Esophagus (tissue), 2 donors: ENCODE measurements around the gene ADORA3. TPM values are rescaled to one million over a fixed set of nuclear protein-coding genes. Genes with fewer than 3 reads are reported as not detected.

ENCODE experiments used
- H3K27ac ChIP-seq, 2 donors: one replicate each; pipeline ENCODE4 v1.5.1; 2013; ENCODE audit warnings: low read depth in 2 of 2, mild to moderate bottlenecking in 2 of 2, inconsistent platforms in 1 of 2, low read length in 1 of 2, moderate library complexity in 1 of 2
- H3K27me3 ChIP-seq, 2 donors: one replicate each; pipeline ENCODE4 v1.6.1; 2013; ENCODE audit warnings: low read length in 2 of 2, control low read depth in 1 of 2, mild to moderate bottlenecking in 1 of 2; ENCODE audit not compliant: insufficient read depth in 2 of 2, control insufficient read depth in 1 of 2
- H3K36me3 ChIP-seq, 2 donors: one replicate each; pipeline ENCODE4 v1.6.1; 2013; ENCODE audit warnings: low read length in 1 of 2; ENCODE audit not compliant: control insufficient read depth in 2 of 2, insufficient read depth in 2 of 2
- H3K4me1 ChIP-seq, 2 donors: one replicate each; pipeline ENCODE4 v1.6.1; 2013; ENCODE audit warnings: low read length in 1 of 2; ENCODE audit not compliant: control insufficient read depth in 2 of 2, insufficient read depth in 2 of 2
- H3K4me3 ChIP-seq, 2 donors: one replicate each; pipeline ENCODE4 v1.5.1; 2013; ENCODE audit warnings: low read length in 2 of 2, mild to moderate bottlenecking in 2 of 2, low read depth in 1 of 2, moderate library complexity in 1 of 2
- H3K9me3 ChIP-seq, 2 donors: one replicate each; pipeline ENCODE4 v1.6.1; 2013; ENCODE audit warnings: mild to moderate bottlenecking in 2 of 2, low read depth in 1 of 2, low read length in 1 of 2, moderate library complexity in 1 of 2; ENCODE audit not compliant: control insufficient read depth in 2 of 2, insufficient read depth in 1 of 2
- WGBS, 2 donors: extraction: QIAGEN DNeasy Blood & Tissue Kit; methylation state at CpG; one replicate each; pipeline ENCODE4 v1.1.7; 2013; 5-methylcytosine and 5-hydroxymethylcytosine counted together
- polyA plus RNA-seq, 2 donors: library from polyadenylated mRNA; stranded (reverse); fragments of 200-250 nt; gene quantifications; one replicate each; pipeline ENCODE4 v1.2.3, GENCODE V29; 2013
- donor health status: healthy with polysubstance abuse.
- donor health status: Bipolar disorder and iron deficiency.

Gene ADORA3
- polyA plus RNA-seq, 2 donors, result 0.94 to 0.99 TPM

DNA sequence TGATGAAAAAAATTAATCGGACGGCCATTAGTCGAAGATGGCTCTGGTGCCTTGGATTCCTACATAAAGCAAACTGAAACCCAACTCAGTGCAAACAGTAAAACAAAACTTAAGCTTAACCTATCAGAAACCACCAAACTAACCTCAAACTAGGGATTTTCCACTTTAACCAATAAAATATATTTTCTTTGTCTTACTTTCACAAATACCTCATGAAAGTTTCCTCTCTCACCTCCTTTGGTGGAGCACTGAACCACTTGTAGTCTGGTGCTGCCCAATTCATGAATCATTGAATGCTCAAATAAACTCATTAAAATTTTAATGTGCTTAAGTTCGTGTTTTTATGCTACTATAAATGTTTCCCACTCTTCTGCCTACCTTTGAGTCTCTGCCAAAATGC, 7.0 kb downstream of the ADORA3 start:
- no peak overlapping the region for H3K27ac ChIP-seq
- H3K4me1 ChIP-seq, result no peaks in the 10 kb centered on the region
- WGBS, 2 donors, result 77 to 81% methylated on average over 4 of the region's 4 CpGs
- H3K9me3 ChIP-seq, result no peaks in the 10 kb centered on the region
- H3K4me3 ChIP-seq, result no peak overlapping the region
- H3K27me3 ChIP-seq, result no peaks in the 10 kb centered on the region
- no peaks in the 10 kb centered on the region for H3K36me3 ChIP-seq

DNA sequence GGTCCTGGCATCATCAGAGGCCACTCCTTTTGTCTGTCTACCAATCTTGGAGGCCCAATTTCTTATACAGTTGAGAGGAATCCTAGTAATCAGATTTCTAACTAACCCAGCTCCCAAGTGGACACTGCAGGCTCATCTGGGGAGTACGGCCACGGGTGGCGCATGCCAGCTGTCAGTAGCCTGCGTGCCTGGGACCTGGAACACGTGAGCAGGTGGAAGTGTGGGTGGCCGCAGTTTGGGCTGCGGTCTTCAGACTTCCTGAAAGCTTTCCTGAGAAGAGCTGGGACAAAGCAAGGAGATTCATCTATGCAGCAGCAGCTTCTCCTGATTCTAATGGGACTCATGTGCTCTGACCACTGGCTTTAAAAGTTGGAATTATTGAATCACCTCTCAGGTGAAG, 12.4 kb downstream of the ADORA3 start:
- WGBS, 2 donors, result 84 to 92% methylated on average over 7 of the region's 7 CpGs
- Histone ChIP-seq H3K27ac (no peak overlapping the region), H3K36me3 (no peaks in the 10 kb centered on the region), H3K9me3 (no peaks in the 10 kb centered on the region), H3K27me3 (no peaks in the 10 kb centered on the region), H3K4me1 (no peaks in the 10 kb centered on the region), H3K4me3 (no peak overlapping the region)

DNA sequence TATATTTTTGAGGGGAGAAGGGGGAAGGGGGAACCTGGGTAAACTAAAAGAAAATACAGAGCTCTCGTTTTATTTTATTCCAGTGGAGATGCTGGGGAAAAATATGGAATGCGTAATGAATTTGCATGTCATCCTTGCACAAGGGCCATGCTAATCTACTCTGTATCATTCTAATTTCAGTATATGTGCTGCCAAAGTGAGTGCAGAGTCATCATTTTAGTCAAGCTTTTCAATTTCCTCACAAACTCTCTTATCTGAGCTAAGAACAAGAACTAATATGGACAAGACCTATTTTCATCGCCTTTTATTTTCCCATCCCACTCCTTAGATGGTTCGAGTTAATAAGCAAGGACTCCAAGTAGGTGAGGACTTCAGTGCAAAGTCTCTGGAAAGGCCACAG, 13.2 kb downstream of the ADORA3 start:
- Histone ChIP-seq H3K4me3 (no peak overlapping the region), H3K36me3 (no peaks in the 10 kb centered on the region), H3K27ac (no peak overlapping the region), H3K4me1 (no peaks in the 10 kb centered on the region), H3K27me3 (no peaks in the 10 kb centered on the region), H3K9me3 (no peaks in the 10 kb centered on the region)
- 88 to 91% methylated on average over 4 of the region's 4 CpGs for WGBS, 2 donors

DNA sequence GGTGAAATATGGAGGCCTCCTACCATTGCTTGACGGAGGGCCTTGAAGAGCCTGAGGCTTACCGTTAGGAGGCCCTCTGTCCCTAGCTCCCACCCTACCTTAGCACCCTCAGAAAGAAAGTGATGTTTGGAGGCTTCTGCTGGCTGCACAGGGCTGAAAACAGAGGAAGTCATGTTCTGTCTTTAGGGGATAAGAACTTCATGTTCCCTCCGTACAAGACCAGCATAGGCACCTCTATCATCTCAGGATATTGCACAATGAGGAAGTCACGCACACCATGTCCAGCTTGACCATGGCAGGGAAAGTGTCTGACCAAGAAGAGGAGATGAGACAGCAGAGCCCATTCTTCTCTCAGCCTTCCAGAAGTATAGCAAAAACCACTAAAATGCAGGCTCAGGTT, 13.8 kb downstream of the ADORA3 start:
- no peak overlapping the region for H3K4me3 ChIP-seq
- WGBS, 2 donors, result 80 to 84% methylated on average over 4 of the region's 4 CpGs
- H3K36me3 ChIP-seq, result no peaks in the 10 kb centered on the region
- H3K27me3 ChIP-seq, result no peaks in the 10 kb centered on the region
- no peaks in the 10 kb centered on the region for H3K4me1 ChIP-seq
- H3K27ac ChIP-seq, result no peak overlapping the region
- H3K9me3 ChIP-seq, result no peaks in the 10 kb centered on the region

DNA sequence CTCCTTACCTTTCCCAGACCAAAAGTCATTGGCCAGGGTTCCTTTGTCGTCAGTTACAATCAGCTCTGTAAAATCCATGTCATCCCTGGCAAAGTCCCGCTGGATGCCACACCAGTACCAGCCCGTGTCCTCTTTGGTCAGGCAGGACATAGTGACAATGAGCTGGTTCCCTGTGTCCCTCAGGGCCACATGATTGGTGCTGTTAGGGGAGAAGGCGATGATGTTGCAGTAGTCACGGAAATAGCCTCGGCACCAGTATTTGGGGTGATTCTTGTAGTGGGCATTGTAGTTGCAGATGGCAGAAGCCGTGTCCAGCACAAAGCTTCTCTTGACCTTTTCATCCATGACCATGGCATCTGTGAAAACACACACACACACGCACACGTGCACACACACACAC, 14.8 kb downstream of the ADORA3 start:
- Histone ChIP-seq H3K9me3 (no peaks in the 10 kb centered on the region), H3K36me3 (no peaks in the 10 kb centered on the region), H3K4me3 (no peak overlapping the region), H3K27ac (no peak overlapping the region), H3K4me1 (no peaks in the 10 kb centered on the region), H3K27me3 (no peaks in the 10 kb centered on the region)
- 90% methylated on average over 9 of the region's 9 CpGs for WGBS, 2 donors

DNA sequence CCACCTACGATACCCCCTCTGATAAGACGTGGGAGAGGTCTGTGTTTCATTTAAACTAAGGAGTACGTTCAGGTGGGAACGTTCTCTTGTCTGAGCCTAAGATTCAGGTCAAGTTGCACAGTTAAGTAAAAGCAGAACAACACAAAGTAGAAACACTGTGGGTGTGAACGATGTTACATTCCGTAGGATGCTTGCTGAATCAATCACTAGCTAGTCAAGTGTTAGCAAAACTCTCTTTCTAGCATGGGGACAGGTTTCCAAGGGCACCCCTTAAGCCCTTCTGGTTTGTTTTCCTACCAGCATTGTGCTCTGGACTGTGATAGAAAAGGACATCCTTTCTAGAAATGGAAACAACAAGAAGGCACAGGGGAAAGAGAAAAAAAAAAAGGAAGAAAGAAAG, 16.3 kb downstream of the ADORA3 start:
- 78 to 91% methylated on average over 6 of the region's 6 CpGs for WGBS, 2 donors
- Histone ChIP-seq H3K4me1 (no peaks in the 10 kb centered on the region), H3K4me3 (no peak overlapping the region), H3K27ac (no peak overlapping the region), H3K27me3 (no peaks in the 10 kb centered on the region), H3K9me3 (no peaks in the 10 kb centered on the region), H3K36me3 (no peaks in the 10 kb centered on the region)

DNA sequence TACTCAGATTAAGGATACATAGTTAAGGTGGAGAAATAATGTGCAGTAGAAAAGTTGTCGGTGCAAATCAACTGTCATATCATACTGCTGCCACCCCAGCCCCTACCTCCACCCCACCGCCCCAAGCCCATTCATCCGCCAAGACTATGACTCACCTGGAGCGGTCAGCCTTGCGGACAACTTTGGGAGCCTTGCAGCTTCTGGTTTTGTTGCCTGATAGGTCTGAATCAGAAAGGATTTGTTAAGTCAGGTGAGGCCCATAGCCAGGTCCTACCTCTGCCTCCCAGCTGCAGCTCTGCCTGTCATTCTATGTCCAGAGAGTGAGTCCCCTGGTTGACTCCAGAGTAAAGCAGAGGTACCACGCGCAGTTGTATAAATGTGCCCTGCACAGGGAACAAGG, 17.0 kb downstream of the ADORA3 start:
- no peaks in the 10 kb centered on the region for H3K27me3 ChIP-seq
- WGBS, 2 donors, result 94 to 96% methylated on average over 7 of the region's 7 CpGs

DNA sequence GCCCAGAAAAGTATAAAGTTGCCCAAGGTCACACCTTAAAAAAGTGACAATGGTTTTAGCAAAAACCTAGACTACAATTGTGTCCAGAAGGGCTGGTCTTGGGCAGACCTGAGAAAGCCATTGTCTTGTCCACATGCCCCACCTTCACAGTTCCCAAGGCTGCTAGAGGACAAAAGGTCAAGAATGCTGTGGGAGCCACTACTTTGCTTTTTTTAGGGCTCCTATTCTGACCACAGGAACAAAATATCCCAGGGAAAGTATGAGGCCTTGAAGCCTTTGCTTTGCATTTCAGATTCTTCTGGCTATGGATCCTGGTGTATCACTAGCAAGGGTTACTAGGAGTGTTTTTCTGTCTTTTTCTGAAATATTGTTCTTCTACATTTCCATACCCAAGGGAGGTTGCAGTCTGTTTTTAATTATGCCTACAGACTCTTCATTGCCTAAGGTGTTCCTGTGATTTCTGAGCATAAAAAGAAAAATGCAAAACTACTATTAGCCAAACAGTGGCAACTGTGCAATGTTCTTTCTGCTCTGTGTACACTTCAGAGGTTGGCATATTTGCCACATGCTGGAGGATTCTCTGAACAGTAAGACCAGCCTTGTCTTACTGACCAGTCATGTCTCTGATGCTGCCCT, 18.9 kb downstream of the ADORA3 start:
- no peaks in the 10 kb centered on the region for H3K4me1 ChIP-seq
- H3K9me3 ChIP-seq, result no peaks in the 10 kb centered on the region
- no peaks in the 10 kb centered on the region for H3K27me3 ChIP-seq
- H3K36me3 ChIP-seq, result no peaks in the 10 kb centered on the region
- H3K27ac ChIP-seq, result no peak overlapping the region
- H3K4me3 ChIP-seq, result no peak overlapping the region

More for the DNA sequence above, 17.0 kb downstream of the ADORA3 start:
- Histone ChIP-seq H3K4me3 (no peak overlapping the region), H3K9me3 (no peaks in the 10 kb centered on the region), H3K36me3 (no peaks in the 10 kb centered on the region), H3K4me1 (no peaks in the 10 kb centered on the region), H3K27ac (no peak overlapping the region)

DNA sequence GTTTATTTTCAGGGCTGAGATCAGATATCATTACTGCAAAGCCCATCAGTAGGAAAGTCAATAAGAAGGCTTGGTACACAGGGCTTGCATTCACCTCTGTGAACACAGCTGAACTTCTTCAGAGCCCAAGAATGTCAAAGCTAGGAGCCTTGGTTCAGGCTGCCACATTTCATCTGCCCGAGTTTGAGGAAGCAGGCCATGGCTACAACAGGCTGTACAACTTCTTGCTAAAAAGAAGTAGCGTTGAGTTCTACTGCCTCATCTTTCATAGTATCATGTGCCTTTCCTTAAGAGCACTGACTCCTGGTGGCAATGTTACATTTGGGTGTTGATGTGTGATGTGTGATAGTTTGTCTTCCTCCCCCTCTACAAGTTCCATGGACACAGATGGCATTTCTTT, 19.6 kb downstream of the ADORA3 start:
- Histone ChIP-seq H3K27ac (no peak overlapping the region), H3K27me3 (no peaks in the 10 kb centered on the region), H3K4me1 (no peaks in the 10 kb centered on the region), H3K36me3 (no peaks in the 10 kb centered on the region), H3K9me3 (no peaks in the 10 kb centered on the region), H3K4me3 (no peak overlapping the region)
- WGBS, 2 donors, result 76 to 83% methylated on average over 2 of the region's 2 CpGs

DNA sequence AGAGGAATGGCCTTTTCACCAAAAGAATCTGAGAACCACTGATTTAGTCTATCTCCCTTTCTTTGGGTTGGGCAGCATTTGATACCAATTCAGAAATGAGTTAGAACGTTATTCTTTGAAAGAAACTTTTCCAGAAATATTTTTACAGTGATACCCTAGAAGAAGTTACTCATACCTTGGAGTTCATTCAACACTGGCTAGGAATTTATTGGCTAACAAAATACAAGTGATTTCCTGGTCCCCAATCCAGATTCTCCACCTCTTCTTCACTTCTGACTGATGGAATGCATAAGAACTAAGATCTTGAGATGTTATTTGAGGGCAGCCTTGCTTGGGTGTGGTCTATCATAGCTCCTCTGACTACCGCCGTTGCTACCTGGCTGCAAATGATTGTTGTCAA, 20.3 kb downstream of the ADORA3 start:
- WGBS, 2 donors, result 29 to 55% methylated on average over 3 of the region's 3 CpGs
- H3K27me3 ChIP-seq, result no peaks in the 10 kb centered on the region
- no peaks in the 10 kb centered on the region for H3K36me3 ChIP-seq
- no peaks in the 10 kb centered on the region for H3K4me1 ChIP-seq
- H3K4me3 ChIP-seq, result no peak overlapping the region
- H3K27ac ChIP-seq, result no peak overlapping the region
- H3K9me3 ChIP-seq, result no peaks in the 10 kb centered on the region
